Measurements from ENCODE around the gene ATP8B1. TPM values are rescaled to one million over a fixed set of nuclear protein-coding genes. Genes with fewer than 3 reads are reported as not detected.

Gene ATP8B1
- total and polyA plus RNA-seq, 2 donors (not counting 3 experiments of a cell fraction or from before 2014, with no cell fraction given), result 49.3 to 100 TPM

DNA sequence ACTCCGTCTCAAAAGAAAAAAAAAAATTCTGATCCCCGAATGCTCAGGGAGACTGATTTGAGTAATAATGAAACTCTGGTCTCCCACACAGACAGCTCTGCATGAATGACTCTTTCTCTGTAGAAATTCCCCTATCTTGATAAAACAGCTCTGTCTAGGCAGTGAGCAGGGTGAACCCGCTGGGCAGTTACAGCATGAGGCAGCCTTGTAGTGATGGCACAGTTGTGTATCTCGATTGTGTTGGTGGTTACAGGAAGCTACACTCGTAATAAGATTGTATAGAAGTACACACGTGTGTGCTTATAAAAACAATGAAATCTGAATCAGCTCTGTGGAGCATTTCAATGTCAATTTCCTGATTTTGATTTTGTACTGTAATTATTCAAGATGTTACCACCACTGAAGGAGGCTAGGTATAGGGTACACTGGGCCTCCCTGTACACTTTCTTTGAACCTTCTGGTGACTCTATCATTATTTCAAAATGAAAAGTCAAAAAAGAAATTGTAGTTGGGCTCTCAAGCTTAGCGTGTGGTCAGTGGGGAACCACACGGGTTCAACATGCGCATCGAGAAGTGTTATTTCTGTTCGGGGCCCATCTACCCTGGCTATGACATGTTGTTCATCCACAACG lies 34.9 kb upstream of the ATP8B1 start:
- Histone ChIP-seq H3K4me3 (replicated peaks in 1 of 3; ENCODE audit: insufficient read depth in 1 of 3, low read depth in 1 of 3, low read length in 3 of 3) (no peak overlapping the region), H3K27me3 (ENCODE audit: control insufficient read depth in 2 of 2, insufficient read depth in 2 of 2, low read length in 2 of 2) (no peaks in the 10 kb centered on the region), H3K27ac (ENCODE audit: insufficient read depth, low read depth, low read length) (peak overlapping the region; percentile 74), H3K4me1 (ENCODE audit: control insufficient read depth, extremely low read depth, insufficient read depth, low read length) (peaks cover 33% of the 10 kb centered on the region), H3K79me2 (ENCODE audit: control insufficient read depth, insufficient read depth, low read length) (no peaks in the 10 kb centered on the region), H2AFZ (ENCODE audit: low read depth, low read length) (peak overlapping the region; percentile 65), H3K9me3 (replicated peaks; ENCODE audit: control insufficient read depth, insufficient read depth, low read length) (no peaks in the 10 kb centered on the region), H3K9ac (replicated peaks; ENCODE audit: extremely low read depth, insufficient read depth, low read length) (no peak overlapping the region), H3K36me3 (ENCODE audit: control insufficient read depth in 2 of 2, extremely low read depth in 1 of 2, insufficient read depth in 2 of 2, low read length in 2 of 2) (no peaks in the 10 kb centered on the region), H3K4me2 (ENCODE audit: insufficient read depth, low read length) (peak overlapping the region; percentile 48), H4K20me1 (replicated peaks; ENCODE audit: control insufficient read depth, extremely low read depth, insufficient read depth, low read length) (no peaks in the 10 kb centered on the region), H3K9me1 (replicated peaks; ENCODE audit: control insufficient read depth, extremely low read depth, insufficient read depth, low read length) (no peaks in the 10 kb centered on the region)
- POLR2A ChIA-PET, result interaction anchor here (0.7 to 1.4 kb wide), 4 partner anchors 10 to 57 kb away, joined by 3 to 5 read pairs (median 3); no protein-coding TSS in a partner anchor
- no TSS peak for BruUV-seq (replicated peaks)
- DNase-seq (ENCODE audit: low read depth, low spot score) (peak; percentile 91), FAIRE-seq (peak; percentile 69)
- CTCF ChIA-PET, result interaction anchor here (0.8 to 1.8 kb wide), 8 partner anchors 10 to 343 kb away, joined by 3 to 10 read pairs (median 4); partner anchors contain the start of gene ATP8B1
- intact Hi-C loops (cut with micrococcal nuclease) (loop anchor here (1.0 kb wide), 2 partner anchors 18 to 31 kb away; no protein-coding TSS in a partner anchor), dilution Hi-C loops (cut with MboI; ENCODE audit: extremely low pct_ligation_motif_present, low sequenced_read_pairs) (no loop called here)
- TF ChIP-seq JUN (IDR thresholded peaks at IDR 0.05; ENCODE audit: borderline replicate concordance, insufficient read depth, insufficient read length, low read depth), result peak; percentile 50
- TF ChIP-seq FOS (IDR thresholded peaks at IDR 0.05; ENCODE audit: borderline replicate concordance, insufficient read depth, low read length), result no peak
- TF ChIP-seq GATA2 (IDR thresholded peaks at IDR 0.05; ENCODE audit: insufficient read depth, insufficient read length, low read depth, low read length), result peak; percentile 20
- TF ChIP-seq POLR2AphosphoS5 (IDR thresholded peaks at IDR 0.05; ENCODE audit: insufficient read depth, low read depth, low read length), result no peak
- TF ChIP-seq, protein P1, sequence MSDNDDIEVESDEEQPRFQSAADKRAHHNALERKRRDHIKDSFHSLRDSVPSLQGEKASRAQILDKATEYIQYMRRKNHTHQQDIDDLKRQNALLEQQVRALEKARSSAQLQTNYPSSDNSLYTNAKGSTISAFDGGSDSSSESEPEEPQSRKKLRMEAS (IDR thresholded peaks at IDR 0.05; ENCODE audit: insufficient read depth, insufficient read length), result no peak
- TF ChIP-seq EZH2 (IDR thresholded peaks at IDR 0.05; ENCODE audit: borderline replicate concordance, low read depth, low read length, severe bottlenecking), result no peak

Data from endothelial cell of umbilical vein (primary cell).